Neural crest cell (in vitro differentiated cells): ENCODE measurements around the gene PPP2R1B. TPM values are rescaled to one million over a fixed set of nuclear protein-coding genes. Genes with fewer than 3 reads are reported as not detected.
A peak's percentile ranks its signal among the peaks of the same experiment; 100 is the strongest.

Experiments used
- DNase-seq: peaks from one replicate; pipeline ENCODE4 v3.0.0; 2021; ENCODE audit warnings: low read depth, mixed read lengths, low spot score
- H3K27ac Mint-ChIP-seq: one replicate; pipeline ENCODE4 v1.8.0; 2021; ENCODE audit warnings: mild to moderate bottlenecking, mixed read lengths; ENCODE audit not compliant: unreplicated experiment
- H3K27me3 Mint-ChIP-seq: 2 replicates; pipeline ENCODE4 v1.8.0; 2021; ENCODE audit warnings: low read depth, mild to moderate bottlenecking, mixed read lengths
- H3K36me3 Mint-ChIP-seq: 2 replicates; pipeline ENCODE4 v1.8.0; 2021; ENCODE audit warnings: low read depth, mild to moderate bottlenecking, mixed read lengths
- H3K4me1 Mint-ChIP-seq: 2 replicates; pipeline ENCODE4 v1.8.0; 2021; ENCODE audit warnings: mixed read lengths
- H3K4me3 Mint-ChIP-seq: one replicate; pipeline ENCODE4 v1.8.0; 2021; ENCODE audit warnings: mild to moderate bottlenecking, mixed read lengths
- H3K9me3 Mint-ChIP-seq: 2 replicates; pipeline ENCODE4 v1.8.0; 2021; ENCODE audit warnings: mixed read lengths
- CTCF ChIP-seq: fragments of 200-600 bp; sonication (generic); conservative IDR thresholded peaks from 2 replicates; pipeline ENCODE4 v1.5.0; 2021; ENCODE audit warnings: antibody characterized with exemption, mild to moderate bottlenecking
- total RNA-seq: library from RNA; stranded (reverse); gene quantifications from 2 replicates; pipeline ENCODE4 v1.2.1, GENCODE V29; 2021

PPP2R1B gene
- total RNA-seq, 1 donor from 2014 or later, result 80.4 TPM

DNA sequence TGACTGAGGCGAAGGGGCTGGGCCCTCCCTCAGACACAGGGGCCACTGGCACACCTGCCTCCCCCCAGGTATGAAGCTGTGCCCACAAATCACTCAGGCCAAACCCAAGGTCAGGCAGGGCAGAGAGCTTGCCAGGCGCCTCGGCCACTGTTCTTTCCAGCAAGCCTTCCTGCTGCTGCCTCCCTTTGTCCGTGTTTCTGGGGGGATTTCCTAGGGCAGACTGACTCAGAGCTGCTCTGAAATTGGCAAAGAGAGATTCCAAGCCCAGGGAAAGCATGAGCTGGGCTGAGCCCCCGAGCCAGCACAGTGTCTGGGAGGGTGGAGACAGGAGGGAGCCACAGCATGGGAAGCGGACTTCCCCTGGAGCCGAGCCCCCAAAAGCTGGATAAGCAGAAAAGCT, 33.2 kb downstream of the PPP2R1B start:
- no peak for TF ChIP-seq CTCF
- no peak overlapping the region for H3K4me3 Mint-ChIP-seq
- peak overlapping the region; percentile 62 for H3K27ac Mint-ChIP-seq
- peaks cover 69% of the 10 kb centered on the region for H3K4me1 Mint-ChIP-seq
- no peak for DNase-seq
- H3K36me3 Mint-ChIP-seq, result peaks cover 8% of the 10 kb centered on the region
- H3K9me3 Mint-ChIP-seq, result no peaks in the 10 kb centered on the region
- peaks cover 4% of the 10 kb centered on the region for H3K27me3 Mint-ChIP-seq

DNA sequence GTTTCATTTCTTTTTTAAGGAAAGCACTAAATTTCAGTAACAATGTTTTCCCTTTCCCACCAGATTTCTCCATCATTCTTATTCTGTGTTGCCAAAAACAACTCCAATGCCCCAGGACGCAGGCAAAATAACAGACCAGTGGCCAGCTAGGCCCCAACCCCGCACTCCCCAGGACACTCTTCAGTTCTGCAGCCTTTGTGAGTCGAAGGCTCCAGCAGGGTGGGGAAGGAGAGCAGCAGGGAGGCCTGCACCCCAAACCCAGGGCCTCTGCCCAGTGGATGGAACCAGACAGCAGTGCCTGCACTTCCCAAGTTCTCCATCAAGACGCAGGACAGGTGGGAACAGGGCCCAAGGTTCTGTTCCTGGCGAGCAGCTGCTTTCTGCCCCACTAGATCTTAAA, 34.4 kb downstream of the PPP2R1B start:
- DNase-seq, result no peak
- Mint-ChIP-seq H3K4me3 (no peak overlapping the region), H3K9me3 (no peaks in the 10 kb centered on the region), H3K36me3 (peaks cover 8% of the 10 kb centered on the region), H3K4me1 (peaks cover 60% of the 10 kb centered on the region), H3K27ac (no peak overlapping the region), H3K27me3 (peaks cover 4% of the 10 kb centered on the region)
- TF ChIP-seq CTCF, result no peak

DNA sequence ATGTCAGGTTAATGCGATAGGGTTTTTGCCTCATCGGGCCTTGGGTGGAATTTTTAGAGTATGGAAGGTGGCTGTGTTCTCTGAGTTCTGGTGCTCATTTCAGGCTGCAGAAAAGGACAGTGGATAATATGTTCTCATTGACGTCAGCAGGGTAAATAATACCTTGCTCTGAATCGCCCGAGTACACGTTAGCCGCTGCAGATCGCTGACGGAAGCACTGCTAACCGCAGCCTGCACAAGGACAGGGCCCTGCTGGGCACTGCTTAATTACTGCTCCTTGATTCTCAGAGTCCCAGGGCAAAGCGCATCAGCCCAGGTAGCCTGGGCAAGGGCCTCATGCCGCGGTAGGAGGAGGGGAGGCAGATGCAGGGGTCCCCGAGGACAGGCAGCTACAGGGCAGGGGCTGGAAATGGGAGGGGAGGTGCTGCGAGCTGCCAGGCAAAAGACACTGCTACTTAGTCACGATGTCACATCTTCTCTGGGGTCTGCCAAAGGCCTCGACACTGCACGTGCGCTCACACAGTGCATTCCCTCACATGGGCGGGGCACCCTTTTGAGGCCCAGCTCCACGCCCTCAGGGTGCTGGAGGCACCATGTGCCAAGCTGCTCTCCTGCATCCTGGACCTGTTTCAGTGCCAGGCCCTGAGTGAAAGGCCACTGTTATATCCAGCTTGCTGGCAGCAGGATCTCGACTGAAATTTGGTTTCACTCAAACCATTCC, 35.2 kb downstream of the PPP2R1B start:
- Mint-ChIP-seq H3K9me3 (no peaks in the 10 kb centered on the region), H3K4me3 (no peak overlapping the region), H3K27me3 (peaks cover 4% of the 10 kb centered on the region), H3K27ac (no peak overlapping the region), H3K4me1 (peaks cover 52% of the 10 kb centered on the region), H3K36me3 (peaks cover 8% of the 10 kb centered on the region)
- no peak for DNase-seq
- TF ChIP-seq CTCF, result no peak

DNA sequence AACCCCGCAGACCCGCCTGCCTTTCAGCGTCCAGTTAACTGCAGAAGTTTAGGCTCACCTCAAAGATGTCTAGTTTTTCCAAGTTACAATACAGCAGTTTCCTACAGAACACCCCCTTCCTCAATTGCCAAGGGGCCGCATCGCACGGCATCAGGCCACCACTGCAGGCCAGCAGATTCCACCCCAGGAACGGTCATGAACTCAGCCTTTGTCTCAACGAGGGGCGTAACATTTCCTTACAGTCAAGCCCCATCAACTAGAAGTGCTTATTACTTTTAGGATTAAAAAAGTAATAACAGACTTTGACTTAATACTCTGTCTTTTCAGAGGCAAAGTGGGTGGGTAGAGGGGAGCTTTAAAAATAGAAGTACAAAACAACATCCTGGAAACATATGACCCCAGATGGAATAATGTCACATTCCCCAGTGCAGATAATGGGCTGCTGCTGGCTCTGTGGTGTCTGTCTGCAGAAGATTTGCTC, 36.3 kb downstream of the PPP2R1B start:
- no peak for TF ChIP-seq CTCF
- no peaks in the 10 kb centered on the region for H3K27me3 Mint-ChIP-seq
- peak overlapping the region; percentile 34 for H3K4me3 Mint-ChIP-seq
- H3K4me1 Mint-ChIP-seq, result peaks cover 40% of the 10 kb centered on the region
- peaks cover 8% of the 10 kb centered on the region for H3K36me3 Mint-ChIP-seq
- DNase-seq, result no peak
- peak overlapping the region; percentile 64 for H3K27ac Mint-ChIP-seq
- no peaks in the 10 kb centered on the region for H3K9me3 Mint-ChIP-seq

GRCh38 chr11:111729071-111729830, 36.9 kb downstream of the PPP2R1B start:
- Mint-ChIP-seq H3K4me3 (peak overlapping the region; percentile 34), H3K27ac (peak overlapping the region; percentile 64), H3K4me1 (peaks cover 36% of the 10 kb centered on the region), H3K36me3 (peaks cover 8% of the 10 kb centered on the region), H3K9me3 (no peaks in the 10 kb centered on the region), H3K27me3 (no peaks in the 10 kb centered on the region)
- TF ChIP-seq CTCF, result no peak
- no peak for DNase-seq
